NCI-H510A (cell line): Measurements from ENCODE around the gene NRP1.

Source experiments
- DNase-seq: peaks from one replicate; lab custom pipeline; 2025; lab: John Stamatoyannopoulos, UW

NRP1 gene

DNA sequence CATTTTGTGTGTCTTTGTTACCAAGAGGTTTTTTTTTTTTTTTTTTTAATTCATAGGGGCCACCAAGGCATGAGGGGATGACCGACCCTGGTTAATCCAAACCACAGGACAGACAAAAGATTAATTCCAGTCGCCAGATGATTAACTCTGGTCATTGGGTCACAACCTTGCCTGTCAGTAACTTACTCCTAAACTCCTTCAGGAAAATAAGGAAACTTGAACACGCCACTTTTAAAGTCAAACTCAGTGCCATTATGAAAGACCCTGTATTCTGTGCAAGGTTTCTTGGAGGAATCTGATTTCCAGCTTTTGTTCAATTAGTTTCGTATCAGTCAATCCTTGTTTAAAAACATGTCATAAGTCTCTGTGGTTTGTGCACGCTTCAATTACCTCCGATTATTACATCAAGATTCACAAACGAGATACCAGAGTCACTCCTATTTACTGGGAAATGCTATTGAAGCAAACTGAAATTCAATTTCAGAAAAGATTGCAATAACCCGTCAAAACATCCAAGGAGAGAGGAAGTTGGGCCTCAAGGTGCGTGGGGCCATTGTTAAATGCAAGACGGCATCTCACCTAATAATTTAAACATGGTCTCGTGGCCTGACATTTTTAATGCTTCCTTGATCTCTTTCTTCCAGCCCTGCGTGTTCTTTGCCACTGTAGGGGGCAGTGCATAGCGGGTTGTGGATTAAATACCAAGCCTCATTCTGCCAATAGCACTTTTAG is 44.0 kb downstream of the NRP1 start:
- no peak for DNase-seq

- no peak for DNase-seq
Measured at GRCh38 chr10:33289776-33290175, 44.7 kb downstream of the NRP1 start.

DNA sequence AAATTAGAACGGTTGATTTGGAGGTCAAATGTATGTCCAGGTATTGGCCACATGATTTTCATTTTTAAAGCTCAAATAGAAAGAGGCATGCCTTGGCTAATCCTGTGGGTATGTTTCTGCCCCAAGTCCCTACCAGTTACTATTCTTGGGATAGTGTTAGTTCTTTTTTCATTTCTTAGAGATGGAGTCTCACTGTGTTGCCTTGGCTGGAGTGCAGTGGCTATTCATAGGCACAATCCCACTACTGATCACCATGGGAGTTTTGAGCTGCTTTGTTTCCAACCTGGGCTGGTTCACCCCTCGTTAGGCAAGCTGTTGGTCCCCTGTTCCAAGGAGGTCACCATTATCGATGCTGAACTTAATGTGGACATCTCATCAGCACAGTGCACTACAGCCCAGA is 46.3 kb downstream of the NRP1 start:
- DNase-seq, result no peak

DNA sequence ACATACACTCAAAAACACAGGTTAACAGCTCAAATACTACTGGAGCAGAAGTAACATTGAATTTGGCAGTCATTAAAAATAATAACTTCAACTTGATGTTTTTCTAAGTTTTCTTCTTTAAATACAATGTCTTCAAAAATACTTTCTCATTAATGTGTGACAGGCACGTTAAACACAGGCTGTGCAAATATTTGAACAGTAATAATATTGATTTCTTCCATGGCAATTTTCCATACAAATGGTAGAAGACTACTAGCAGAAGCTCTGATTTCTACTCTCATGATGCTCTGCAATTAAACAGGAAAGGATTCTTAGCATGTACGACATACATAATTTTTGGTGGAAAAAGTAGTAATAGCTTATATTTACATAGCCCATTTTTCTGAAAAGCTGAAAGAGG is 47.4 kb downstream of the NRP1 start:
- no peak for DNase-seq

DNA sequence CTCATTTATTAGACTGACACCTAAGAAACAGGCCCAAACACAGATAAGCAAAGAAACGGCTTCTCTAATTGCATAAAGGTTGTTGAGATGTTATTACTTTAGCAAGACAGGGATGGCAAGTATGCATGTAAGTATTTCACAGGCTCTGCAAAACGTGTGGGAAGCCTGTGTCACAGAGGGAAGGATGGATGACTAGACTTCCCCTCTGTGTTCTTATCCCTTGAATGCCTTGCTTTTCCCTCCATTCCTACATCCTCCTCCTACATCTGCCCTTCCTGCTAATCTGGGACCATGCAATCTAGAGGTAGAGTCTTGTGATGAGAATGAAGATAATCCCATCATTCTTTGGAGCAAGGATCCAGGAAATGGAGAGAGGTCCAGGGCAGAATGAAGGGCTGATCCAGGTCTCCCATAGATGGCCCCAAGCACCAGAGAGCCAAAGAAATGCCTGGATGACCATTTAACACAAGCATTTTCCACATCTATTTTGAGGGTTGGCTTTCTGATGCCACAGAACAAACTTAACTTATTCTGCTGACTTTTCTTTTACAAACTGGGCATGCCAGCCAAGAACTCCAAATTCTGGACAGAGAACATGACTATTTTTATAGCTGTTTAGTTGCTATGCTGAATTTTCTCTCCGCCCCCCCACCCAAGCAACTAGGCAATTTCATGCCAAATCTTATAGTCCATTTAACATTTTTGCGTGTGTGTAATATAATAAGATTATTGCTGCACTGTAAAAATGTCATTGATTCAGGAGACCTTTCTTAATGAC is 48.1 kb downstream of the NRP1 start:
- DNase-seq, result no peak

DNA sequence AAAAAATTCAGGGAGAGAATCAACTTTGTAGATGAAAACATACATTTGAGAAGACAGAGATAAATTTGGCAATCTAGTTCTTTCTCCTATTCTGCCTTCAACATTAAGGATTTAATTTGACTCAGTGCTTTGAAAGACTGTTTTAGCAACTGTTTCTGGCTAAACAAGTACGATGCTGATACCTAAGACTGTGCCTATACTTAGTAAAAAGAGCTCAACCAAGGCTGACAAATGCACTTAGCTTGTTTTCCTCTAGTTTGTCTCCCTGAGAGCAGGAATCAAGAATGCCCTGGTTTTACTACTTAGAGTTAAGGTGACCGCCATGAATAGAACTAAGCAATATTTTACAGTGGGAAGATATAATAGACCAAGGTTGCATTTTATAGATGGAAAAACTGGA is 49.5 kb downstream of the NRP1 start:
- DNase-seq, result no peak

- DNase-seq, result no peak
Measured at GRCh38 chr10:33279811-33280602, 54.5 kb downstream of the NRP1 start.

DNA sequence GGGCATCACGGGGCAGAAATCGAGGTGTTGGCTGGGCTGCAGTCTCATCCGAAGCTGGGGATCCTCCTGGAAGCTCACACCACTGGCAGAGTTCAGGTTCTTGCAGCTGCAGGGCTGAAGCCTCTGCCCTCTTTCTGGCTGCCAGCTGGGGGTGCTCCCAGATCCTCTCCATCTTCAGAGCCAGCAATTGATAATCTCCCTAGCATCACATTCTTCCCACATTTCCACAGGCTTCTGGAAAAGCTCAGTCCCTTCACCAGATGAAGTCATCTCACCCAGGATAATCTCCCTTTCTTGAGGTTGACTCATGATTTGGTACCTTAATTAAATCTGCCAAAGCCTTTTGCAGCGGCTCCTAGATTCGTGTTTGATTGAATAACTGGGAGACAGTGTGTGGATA is 55.2 kb downstream of the NRP1 start:
- no peak for DNase-seq

- no peak for DNase-seq
Measured at GRCh38 chr10:33278198-33278597, 56.3 kb downstream of the NRP1 start.

DNA sequence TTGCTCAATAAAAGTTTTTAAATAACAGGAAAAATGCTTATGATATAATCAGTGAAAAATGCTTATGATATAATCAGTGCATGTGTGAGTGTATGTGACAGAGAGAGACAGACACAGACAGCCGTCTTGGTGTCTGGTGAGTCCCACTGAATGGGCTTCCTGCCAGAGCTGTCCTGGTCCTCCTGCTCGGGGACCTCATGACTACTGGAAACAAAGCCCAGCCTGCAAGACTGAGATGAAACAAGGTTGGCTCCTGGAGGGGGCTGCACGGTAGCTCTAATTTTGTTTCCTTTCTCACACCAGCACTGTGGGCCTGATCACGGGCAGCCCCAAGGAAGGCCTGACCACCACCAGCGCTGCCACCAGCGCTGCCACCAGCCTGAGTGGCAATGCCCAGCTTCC is 57.3 kb downstream of the NRP1 start:
- DNase-seq, result no peak

DNA sequence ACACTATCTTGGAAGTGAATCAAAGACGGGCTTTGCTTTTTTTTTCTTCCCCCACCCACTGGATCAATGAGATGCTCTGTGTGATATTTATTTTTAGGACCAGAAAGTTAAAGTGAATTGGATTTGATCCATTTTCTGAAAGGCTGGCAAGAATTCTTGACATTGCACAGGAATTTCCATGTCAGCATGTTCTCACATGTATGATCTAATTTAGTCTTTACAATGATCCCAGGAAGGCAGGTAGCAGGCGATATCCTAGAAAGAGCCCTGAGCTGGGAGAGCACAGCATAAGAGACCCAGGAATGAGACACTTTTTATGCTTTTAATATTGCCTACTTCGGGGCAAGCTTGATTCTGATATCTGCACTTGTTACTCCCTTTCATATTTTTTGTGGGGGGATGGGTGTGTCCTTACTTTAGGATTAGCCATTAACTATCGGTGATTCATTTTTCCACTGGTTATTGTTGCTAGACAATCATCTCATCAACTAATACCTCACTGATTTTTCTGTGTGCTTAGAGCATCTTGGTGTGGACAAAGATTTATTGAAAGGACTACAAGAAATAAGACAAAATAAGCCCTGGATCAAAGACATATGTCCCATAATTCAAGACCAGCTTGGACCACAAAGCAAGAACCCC is 58.1 kb downstream of the NRP1 start:
- no peak for DNase-seq

DNA sequence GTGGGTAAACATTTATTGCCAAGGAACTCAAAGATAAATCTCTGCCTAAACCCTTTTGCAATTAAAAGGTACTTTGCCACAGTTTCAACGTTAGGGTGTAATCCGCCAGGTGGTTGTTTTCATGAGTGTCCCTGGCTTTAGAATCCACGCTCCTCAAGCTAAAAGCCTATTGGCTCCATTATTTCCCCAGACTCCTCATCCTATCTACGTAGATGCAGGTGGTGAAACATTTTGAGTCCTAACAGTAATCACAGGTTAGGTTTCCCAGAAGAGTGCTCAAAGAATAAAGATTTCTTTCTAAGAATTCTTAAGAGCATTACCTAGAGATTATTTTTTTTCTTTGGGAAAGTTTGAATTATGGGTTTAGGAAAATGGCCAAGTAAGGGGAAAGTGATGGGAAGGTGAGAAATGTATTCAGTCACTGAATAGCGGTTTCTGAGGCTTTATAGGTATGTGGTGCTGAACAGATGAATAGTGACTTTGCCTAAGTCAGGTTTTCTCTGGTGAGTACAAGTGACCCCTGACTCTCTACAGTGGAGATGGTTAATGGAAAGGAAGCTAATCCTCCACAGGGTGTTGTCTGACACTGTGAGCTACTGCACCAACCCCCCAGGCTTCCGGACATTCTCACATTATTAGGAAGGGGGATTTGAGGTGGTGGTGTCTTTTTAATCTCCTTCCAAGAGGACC is 60.2 kb downstream of the NRP1 start:
- DNase-seq, result no peak

- no peak for DNase-seq
Measured at GRCh38 chr10:33273295-33274002, 61.0 kb downstream of the NRP1 start.

- DNase-seq, result no peak
Measured at GRCh38 chr10:33272635-33273034, 61.8 kb downstream of the NRP1 start.

DNA sequence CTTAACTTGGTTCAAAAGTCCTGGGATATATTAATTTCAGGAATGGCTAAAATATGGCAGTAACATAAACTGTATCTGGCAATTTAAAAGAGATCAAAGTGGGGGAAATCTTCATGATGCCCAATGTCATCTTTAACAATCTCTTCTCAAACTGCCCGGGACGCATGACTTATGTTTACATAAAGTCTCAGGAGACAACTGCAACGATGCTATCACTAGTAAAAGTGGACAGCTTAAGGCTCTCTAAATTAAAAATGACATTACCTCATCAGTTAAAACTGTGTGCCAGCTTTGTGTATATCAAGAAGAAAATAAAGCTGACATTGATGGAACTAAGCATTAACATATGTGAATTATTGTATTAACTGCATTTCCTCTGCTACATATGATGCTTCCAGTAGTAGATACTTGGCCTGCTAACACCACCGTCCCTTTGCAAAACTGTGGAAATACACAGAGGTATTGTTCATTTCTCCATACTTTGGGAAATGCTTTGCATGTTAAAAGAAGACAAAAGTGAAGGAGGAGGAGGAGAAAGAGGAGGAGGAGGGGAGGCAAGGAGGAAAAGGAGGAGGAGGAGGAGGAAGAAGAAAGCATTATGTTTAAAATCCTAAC is 62.4 kb downstream of the NRP1 start:
- DNase-seq, result no peak

- no peak for DNase-seq
Measured at GRCh38 chr10:33270971-33271370, 63.5 kb downstream of the NRP1 start.

GRCh38 chr10:33267708-33268107 is 66.8 kb downstream of the NRP1 start:
- no peak for DNase-seq

DNA sequence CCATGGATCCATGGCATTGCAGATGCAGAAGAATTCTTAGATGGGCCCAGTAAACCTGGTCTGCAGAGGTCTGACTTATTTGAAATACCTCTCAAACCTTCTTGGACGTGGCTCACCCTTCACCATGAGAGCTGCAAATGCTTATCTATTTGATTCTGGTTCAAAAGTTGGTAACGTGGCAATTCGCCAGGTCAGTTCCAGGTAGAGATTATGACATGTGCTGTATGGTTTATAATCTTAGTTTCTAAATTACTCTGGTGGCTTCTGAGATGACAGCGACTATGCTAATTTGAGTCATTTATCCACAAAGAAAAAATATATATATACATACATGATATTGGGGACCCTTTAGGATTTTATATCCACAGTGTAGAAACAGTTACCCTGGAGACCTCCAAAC is 68.8 kb downstream of the NRP1 start:
- no peak for DNase-seq

DNA sequence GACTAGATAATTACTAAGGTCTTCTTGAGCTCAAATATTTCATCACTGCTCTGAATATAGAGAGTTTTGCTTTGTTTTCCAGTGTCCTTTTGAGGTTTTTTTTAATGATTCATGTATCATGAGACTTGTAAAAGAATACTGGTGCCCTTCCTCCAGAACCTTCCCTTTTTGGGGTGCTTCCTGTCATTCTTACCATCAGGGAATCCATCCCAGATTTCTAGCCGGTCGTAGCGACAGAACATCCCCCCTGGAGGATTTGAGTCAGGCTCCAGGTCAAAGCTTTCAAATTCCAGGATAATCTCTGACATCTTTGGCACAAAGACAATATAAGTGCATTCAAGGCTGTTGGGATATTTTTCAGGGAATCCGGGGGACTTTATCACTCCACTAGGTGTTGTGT is 71.0 kb downstream of the NRP1 start:
- no peak for DNase-seq

- no peak for DNase-seq
Measured at GRCh38 chr10:33262871-33263270, 71.6 kb downstream of the NRP1 start.
